ENCODE measurements around the gene CACNG4.

CACNG4 gene

GRCh38 chr17:67044016-67044772, 79.7 kb downstream of the CACNG4 start, which contains the start of gene CACNG1:
Gene CACNG1 (plus strand): TSS chr17:67044554. CDS start chr17:67044661, 107 bp downstream.
- Histone ChIP-seq H3K9ac (ENCODE audit: low read length in 5 of 5) (no peak within 1 kb of the TSS), H3K4me1 (ENCODE audit: control insufficient read depth in 5 of 5, insufficient read depth in 5 of 5, low read length in 5 of 5) (peaks cover 0 to 11% (median 0%) of the 10 kb centered on the region in 5 donors), H3K36me3 (ENCODE audit: control insufficient read depth in 5 of 5, insufficient read depth in 5 of 5, low read length in 5 of 5) (no peaks in the 10 kb centered on the region), H3K27ac (ENCODE audit: low read depth, low read length) (no peak within 1 kb of the TSS), H3K9me3 (ENCODE audit: control insufficient read depth in 5 of 5, low read length in 5 of 5) (peaks cover 5 to 18% (median 13%) of the 10 kb centered on the region in 5 donors), H3K27me3 (ENCODE audit: control insufficient read depth in 5 of 5, insufficient read depth in 4 of 5, low read length in 5 of 5) (peaks cover 0 to 4% (median 0%) of the 10 kb centered on the region in 5 donors), H3K4me3 (ENCODE audit: low read depth in 1 of 5, low read length in 5 of 5) (no peak within 1 kb of the TSS)

GRCh38 chr17:67044940-67045339, 80.4 kb downstream of the CACNG4 start:
- H3K4me3 ChIP-seq (ENCODE audit: low read depth in 1 of 5, low read length in 5 of 5): no peak overlapping the region
- peaks cover 6 to 25% (median 20%) of the 10 kb centered on the region in 5 donors for H3K9me3 ChIP-seq (ENCODE audit: control insufficient read depth in 5 of 5, low read length in 5 of 5)
- no peak overlapping the region for H3K27ac ChIP-seq (ENCODE audit: low read depth, low read length)

GRCh38 chr17:67046398-67046797, 81.9 kb downstream of the CACNG4 start:
- peaks cover 7 to 28% (median 23%) of the 10 kb centered on the region in 5 donors for H3K9me3 ChIP-seq (ENCODE audit: control insufficient read depth in 5 of 5, low read length in 5 of 5)
- H3K4me1 ChIP-seq (ENCODE audit: control insufficient read depth in 5 of 5, insufficient read depth in 5 of 5, low read length in 5 of 5): peaks cover 0 to 11% (median 0%) of the 10 kb centered on the region in 5 donors
- no peaks in the 10 kb centered on the region for H3K27me3 ChIP-seq (ENCODE audit: control insufficient read depth in 5 of 5, insufficient read depth in 4 of 5, low read length in 5 of 5)
- H3K4me3 ChIP-seq (ENCODE audit: low read depth in 1 of 5, low read length in 5 of 5): no peak overlapping the region
- no peak overlapping the region for H3K9ac ChIP-seq (ENCODE audit: low read length in 5 of 5)
- H3K36me3 ChIP-seq (ENCODE audit: control insufficient read depth in 5 of 5, insufficient read depth in 5 of 5, low read length in 5 of 5): no peaks in the 10 kb centered on the region
- H3K27ac ChIP-seq (ENCODE audit: low read depth, low read length): no peak overlapping the region

More at GRCh38 chr17:67044940-67045339, 80.4 kb downstream of the CACNG4 start:
- no peak overlapping the region for H3K9ac ChIP-seq (ENCODE audit: low read length in 5 of 5)
- no peaks in the 10 kb centered on the region for H3K36me3 ChIP-seq (ENCODE audit: control insufficient read depth in 5 of 5, insufficient read depth in 5 of 5, low read length in 5 of 5)
- no peaks in the 10 kb centered on the region for H3K27me3 ChIP-seq (ENCODE audit: control insufficient read depth in 5 of 5, insufficient read depth in 4 of 5, low read length in 5 of 5)
- peaks cover 0 to 11% (median 0%) of the 10 kb centered on the region in 5 donors for H3K4me1 ChIP-seq (ENCODE audit: control insufficient read depth in 5 of 5, insufficient read depth in 5 of 5, low read length in 5 of 5)

- no peaks in the 10 kb centered on the region for H3K36me3 ChIP-seq (ENCODE audit: control insufficient read depth in 5 of 5, insufficient read depth in 5 of 5, low read length in 5 of 5)
- H3K4me1 ChIP-seq (ENCODE audit: control insufficient read depth in 5 of 5, insufficient read depth in 5 of 5, low read length in 5 of 5): peaks cover 0 to 11% (median 0%) of the 10 kb centered on the region in 5 donors
Observed at GRCh38 chr17:67047382-67047781, 82.9 kb downstream of the CACNG4 start.

GRCh38 chr17:67049025-67049739, 84.7 kb downstream of the CACNG4 start:
- peaks cover 0 to 11% (median 0%) of the 10 kb centered on the region in 5 donors for H3K4me1 ChIP-seq (ENCODE audit: control insufficient read depth in 5 of 5, insufficient read depth in 5 of 5, low read length in 5 of 5)
- H3K36me3 ChIP-seq (ENCODE audit: control insufficient read depth in 5 of 5, insufficient read depth in 5 of 5, low read length in 5 of 5): no peaks in the 10 kb centered on the region
- peaks cover 7 to 28% (median 23%) of the 10 kb centered on the region in 5 donors for H3K9me3 ChIP-seq (ENCODE audit: control insufficient read depth in 5 of 5, low read length in 5 of 5)
- H3K27me3 ChIP-seq (ENCODE audit: control insufficient read depth in 5 of 5, insufficient read depth in 4 of 5, low read length in 5 of 5): no peaks in the 10 kb centered on the region
- H3K4me3 ChIP-seq (ENCODE audit: low read depth in 1 of 5, low read length in 5 of 5): no peak overlapping the region
- no peak overlapping the region for H3K9ac ChIP-seq (ENCODE audit: low read length in 5 of 5)
- no peak overlapping the region for H3K27ac ChIP-seq (ENCODE audit: low read depth, low read length)

More at GRCh38 chr17:67047382-67047781, 82.9 kb downstream of the CACNG4 start:
- Histone ChIP-seq H3K27ac (ENCODE audit: low read depth, low read length) (no peak overlapping the region), H3K4me3 (ENCODE audit: low read depth in 1 of 5, low read length in 5 of 5) (no peak overlapping the region), H3K27me3 (ENCODE audit: control insufficient read depth in 5 of 5, insufficient read depth in 4 of 5, low read length in 5 of 5) (no peaks in the 10 kb centered on the region), H3K9me3 (ENCODE audit: control insufficient read depth in 5 of 5, low read length in 5 of 5) (peaks cover 7 to 28% (median 23%) of the 10 kb centered on the region in 5 donors), H3K9ac (ENCODE audit: low read length in 5 of 5) (no peak overlapping the region)

GRCh38 chr17:67050066-67050465, 85.6 kb downstream of the CACNG4 start:
- Histone ChIP-seq H3K36me3 (ENCODE audit: control insufficient read depth in 5 of 5, insufficient read depth in 5 of 5, low read length in 5 of 5) (no peaks in the 10 kb centered on the region), H3K27me3 (ENCODE audit: control insufficient read depth in 5 of 5, insufficient read depth in 4 of 5, low read length in 5 of 5) (no peaks in the 10 kb centered on the region), H3K4me1 (ENCODE audit: control insufficient read depth in 5 of 5, insufficient read depth in 5 of 5, low read length in 5 of 5) (peaks cover 0 to 11% (median 0%) of the 10 kb centered on the region in 5 donors)

GRCh38 chr17:67050471-67051154, 86.1 kb downstream of the CACNG4 start:
- H3K9ac ChIP-seq (ENCODE audit: low read length in 5 of 5): no peak overlapping the region

More at GRCh38 chr17:67050066-67050465, 85.6 kb downstream of the CACNG4 start:
- Histone ChIP-seq H3K9ac (ENCODE audit: low read length in 5 of 5) (no peak overlapping the region), H3K27ac (ENCODE audit: low read depth, low read length) (no peak overlapping the region), H3K9me3 (ENCODE audit: control insufficient read depth in 5 of 5, low read length in 5 of 5) (peaks cover 7 to 28% (median 23%) of the 10 kb centered on the region in 5 donors), H3K4me3 (ENCODE audit: low read depth in 1 of 5, low read length in 5 of 5) (no peak overlapping the region)

GRCh38 chr17:67051155-67051538, 86.6 kb downstream of the CACNG4 start:
- Histone ChIP-seq H3K4me3 (ENCODE audit: low read depth in 1 of 5, low read length in 5 of 5) (no peak overlapping the region), H3K27ac (ENCODE audit: low read depth, low read length) (no peak overlapping the region), H3K4me1 (ENCODE audit: control insufficient read depth in 5 of 5, insufficient read depth in 5 of 5, low read length in 5 of 5) (peaks cover 0 to 11% (median 0%) of the 10 kb centered on the region in 5 donors), H3K9ac (ENCODE audit: low read length in 5 of 5) (no peak overlapping the region), H3K27me3 (ENCODE audit: control insufficient read depth in 5 of 5, insufficient read depth in 4 of 5, low read length in 5 of 5) (no peaks in the 10 kb centered on the region), H3K36me3 (ENCODE audit: control insufficient read depth in 5 of 5, insufficient read depth in 5 of 5, low read length in 5 of 5) (no peaks in the 10 kb centered on the region), H3K9me3 (ENCODE audit: control insufficient read depth in 5 of 5, low read length in 5 of 5) (peaks cover 7 to 28% (median 23%) of the 10 kb centered on the region in 5 donors)

More at GRCh38 chr17:67050471-67051154, 86.1 kb downstream of the CACNG4 start:
- no peak overlapping the region for H3K4me3 ChIP-seq (ENCODE audit: low read depth in 1 of 5, low read length in 5 of 5)
- peaks cover 0 to 11% (median 0%) of the 10 kb centered on the region in 5 donors for H3K4me1 ChIP-seq (ENCODE audit: control insufficient read depth in 5 of 5, insufficient read depth in 5 of 5, low read length in 5 of 5)
- no peaks in the 10 kb centered on the region for H3K36me3 ChIP-seq (ENCODE audit: control insufficient read depth in 5 of 5, insufficient read depth in 5 of 5, low read length in 5 of 5)
- peaks cover 7 to 28% (median 23%) of the 10 kb centered on the region in 5 donors for H3K9me3 ChIP-seq (ENCODE audit: control insufficient read depth in 5 of 5, low read length in 5 of 5)
- H3K27ac ChIP-seq (ENCODE audit: low read depth, low read length): no peak overlapping the region
- no peaks in the 10 kb centered on the region for H3K27me3 ChIP-seq (ENCODE audit: control insufficient read depth in 5 of 5, insufficient read depth in 4 of 5, low read length in 5 of 5)

- Histone ChIP-seq H3K4me1 (ENCODE audit: control insufficient read depth in 5 of 5, insufficient read depth in 5 of 5, low read length in 5 of 5) (peaks cover 0 to 5% (median 0%) of the 10 kb centered on the region in 5 donors), H3K36me3 (ENCODE audit: control insufficient read depth in 5 of 5, insufficient read depth in 5 of 5, low read length in 5 of 5) (no peaks in the 10 kb centered on the region), H3K27ac (ENCODE audit: low read depth, low read length) (no peak overlapping the region)
Observed at GRCh38 chr17:67051837-67052236, 87.3 kb downstream of the CACNG4 start.

More at GRCh38 chr17:67051837-67052236, 87.3 kb downstream of the CACNG4 start:
- Histone ChIP-seq H3K9ac (ENCODE audit: low read length in 5 of 5) (no peak overlapping the region), H3K27me3 (ENCODE audit: control insufficient read depth in 5 of 5, insufficient read depth in 4 of 5, low read length in 5 of 5) (no peaks in the 10 kb centered on the region), H3K4me3 (ENCODE audit: low read depth in 1 of 5, low read length in 5 of 5) (no peak overlapping the region), H3K9me3 (ENCODE audit: control insufficient read depth in 5 of 5, low read length in 5 of 5) (peaks cover 7 to 28% (median 23%) of the 10 kb centered on the region in 5 donors)

Data from subcutaneous abdominal adipose tissue (tissue), 5 donors.